Endothelial cell of coronary artery (primary cell): ENCODE data around the gene DOP1B. TPM values are rescaled to one million over a fixed set of nuclear protein-coding genes. Genes with fewer than 3 reads are reported as not detected.

Experiments
- total RNA-seq: library from RNA; depleted of rRNA; stranded (reverse); fragments of >200 nt; gene quantifications from 2 replicates; pipeline ENCODE4 v1.2.3, GENCODE V29; 2014

The DOP1B gene
- total RNA-seq = 3.2 and 3.7 TPM in 2 replicates

GRCh38 chr21:36156815-36157670 lies at the start of gene DOP1B:
Gene DOP1B (plus strand): TSS chr21:36156824. CDS start chr21:36164734, 7,910 bp downstream.

GRCh38 chr21:36134803-36135390 lies 21.7 kb upstream of the DOP1B start, which contains the start of gene CBR3:
Gene CBR3 (plus strand): TSS chr21:36135079. CDS start chr21:36135193, 114 bp downstream.

Other genes with a start within 250 kb of the DOP1B start
- gene SETD4, start 96.3 kb upstream of the DOP1B start, total RNA-seq = 9.1 and 10.9 TPM in 2 replicates
- gene CBR1, start 86.8 kb upstream of the DOP1B start, total RNA-seq = 66.8 and 93.1 TPM in 2 replicates
- 5.7 and 11.1 TPM in 2 replicates for gene CBR3, start 21.7 kb upstream of the DOP1B start, total RNA-seq
- 36.2 and 48.1 TPM in 2 replicates for gene MORC3, start 163.4 kb downstream of the DOP1B start, total RNA-seq
- 2.1 and 3.3 TPM in 2 replicates for gene CHAF1B, start 228.6 kb downstream of the DOP1B start, total RNA-seq